Right ventricle myocardium inferior (tissue), 1 donor: ENCODE data around the gene INPP5A. TPM values are rescaled to one million over a fixed set of nuclear protein-coding genes. Genes with fewer than 3 reads are reported as not detected.
"Not testable (repeated sequence)": the region's sequence is repeated elsewhere in the genome, so short reads cannot be mapped to it uniquely, and the experiment has no call there.

Experiments
- ATAC-seq: fragments of 200-7000 bp; cut with Tn5 transposase; one replicate; pipeline ENCODE4 v1.9.1; 2020; ENCODE audit warnings: mild to moderate bottlenecking, moderate library complexity
- DNase-seq: peaks from one replicate; pipeline ENCODE4 v3.0.0; 2021; ENCODE audit errors: missing footprints
- intact Hi-C: fragments of 100-400 bp; cut with DNase I; formaldehyde crosslinking; loops from one replicate; pipeline ENCODE4 v1.11.0; 2022
- total RNA-seq: library from RNA; stranded (reverse); fragmentation: NEBNext Ultra II Directional; extraction: Animal tissue kit (Norgen Biotek cat#: 25700); gene quantifications from one replicate; pipeline ENCODE4 v1.2.1, GENCODE V29; 2021
- donor health status: DM: no; HTN: yes; CAD: no; lungs with severe emphysema.

INPP5A gene
- total RNA-seq, 1 donor from 2014 or later, result 108 TPM

DNA sequence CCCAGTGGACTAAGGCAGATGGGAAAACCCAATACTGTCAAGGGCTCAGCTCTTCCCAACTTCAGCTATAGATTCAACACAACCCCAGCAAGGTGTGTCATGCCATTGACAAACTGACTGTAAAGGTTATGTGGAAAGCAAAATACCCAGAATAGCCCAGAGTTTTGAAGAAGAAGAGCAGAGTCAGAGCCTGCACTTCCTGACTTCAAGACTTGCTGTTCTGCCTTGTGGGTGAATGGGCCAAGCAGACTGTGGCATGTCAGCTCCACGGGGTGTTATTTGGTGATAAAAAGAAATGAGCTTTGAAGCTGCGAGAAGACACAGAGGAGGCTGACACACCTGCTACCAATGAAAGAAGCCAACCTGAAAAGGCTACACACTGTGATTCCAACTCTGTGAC is 158.6 kb downstream of the INPP5A start:
- intact Hi-C loops, result no loop called here
- DNase-seq, result no peak
- no peak for ATAC-seq

DNA sequence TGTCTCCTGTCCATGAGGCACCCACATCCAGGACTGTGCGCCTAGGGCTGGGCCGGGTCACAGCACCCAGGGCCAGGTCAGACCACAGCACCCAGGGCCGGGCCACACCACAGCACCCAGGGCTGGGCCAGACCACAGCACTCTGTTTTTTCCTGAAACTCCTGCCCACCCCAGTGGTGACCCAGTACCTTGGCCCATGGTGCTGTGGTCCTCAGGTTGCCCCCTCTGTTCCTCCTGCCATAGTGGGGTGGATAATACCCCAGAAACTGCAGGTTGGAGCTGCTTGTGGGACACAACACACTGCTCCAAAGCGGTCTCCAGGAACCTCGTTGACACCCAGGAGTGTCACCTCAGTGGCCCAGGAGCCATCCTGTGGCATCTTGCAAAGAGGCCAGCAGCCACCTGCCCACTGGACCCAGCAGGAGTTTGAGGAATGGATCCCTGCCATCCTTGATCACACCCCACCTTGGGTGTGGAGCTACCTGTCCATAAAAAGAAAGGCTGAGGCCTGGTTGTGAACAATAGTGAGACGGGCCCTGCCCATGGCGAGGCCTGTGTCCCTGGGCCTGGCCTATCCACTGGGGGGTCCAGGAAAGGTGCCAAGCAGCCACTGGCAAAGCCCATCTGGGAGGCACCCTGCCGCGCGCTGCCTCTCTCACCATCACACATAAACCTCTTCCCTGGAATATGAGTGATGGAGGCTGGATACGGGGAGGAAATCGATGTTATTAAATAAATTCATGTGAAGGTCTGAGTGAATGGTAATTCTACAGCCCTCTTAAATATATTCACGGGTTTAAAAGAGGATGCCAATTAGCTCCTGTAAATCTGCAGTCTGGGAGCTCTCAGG is 159.4 kb downstream of the INPP5A start:
- ATAC-seq (peak; percentile 30), DNase-seq (no peak)
- intact Hi-C loops, result no loop called here

DNA sequence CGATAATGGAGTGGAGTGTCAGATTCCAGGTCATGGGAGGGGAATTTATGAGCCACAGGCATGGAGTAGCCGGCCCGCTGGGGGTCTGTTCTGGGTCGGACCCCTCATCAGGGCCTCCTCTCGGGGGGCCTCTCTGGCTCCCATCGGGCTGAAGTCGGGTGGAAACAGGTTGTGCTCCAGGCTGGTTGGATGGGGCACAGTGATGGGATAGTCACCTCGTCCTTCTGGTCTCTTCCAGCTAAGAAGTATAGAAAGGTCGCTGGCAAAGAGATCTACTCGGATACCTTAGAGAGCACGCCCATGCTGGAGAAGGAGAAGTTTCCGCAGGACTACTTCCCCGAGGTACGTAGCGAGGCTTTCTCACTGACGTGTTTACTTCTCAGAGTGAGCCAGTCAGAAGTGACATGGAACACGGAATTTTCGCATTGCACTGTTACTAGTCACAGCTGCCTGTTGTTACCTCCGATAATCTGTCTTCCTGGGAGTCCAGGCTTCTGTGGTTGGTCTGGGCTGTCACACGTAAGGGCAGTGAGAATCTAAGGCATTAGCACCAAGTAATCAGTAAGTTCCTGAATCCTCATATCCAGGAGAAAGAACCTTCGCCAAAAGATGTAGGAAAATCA is 160.1 kb downstream of the INPP5A start:
- ATAC-seq (no peak), DNase-seq (no peak)
- intact Hi-C loops, result no loop called here

DNA sequence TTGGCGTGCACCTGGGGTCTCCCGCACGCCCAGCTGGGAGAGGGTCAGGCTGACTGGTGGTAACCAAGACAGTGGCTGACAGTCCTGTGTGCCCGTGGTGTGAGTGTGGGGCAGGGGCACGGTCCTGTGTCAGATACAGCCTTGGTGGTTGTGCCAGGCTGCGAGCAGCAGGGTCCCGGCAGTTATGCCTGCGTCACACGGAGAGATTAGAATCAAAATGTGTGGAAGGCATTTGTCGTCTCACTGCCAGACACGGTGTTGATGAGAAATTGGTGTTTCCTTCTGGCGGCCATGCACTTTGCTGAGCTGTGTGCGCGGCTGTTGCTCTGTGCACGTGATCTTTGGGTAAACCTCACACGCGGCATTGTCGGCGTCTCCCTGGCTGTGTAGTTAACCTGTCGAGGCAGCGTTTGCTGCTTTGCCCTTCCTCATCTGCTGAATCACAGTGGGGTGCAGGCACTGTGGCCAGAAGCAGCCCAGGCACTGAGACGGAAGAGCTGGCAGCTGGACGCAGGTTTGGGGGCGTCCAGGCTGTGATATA is 160.7 kb downstream of the INPP5A start:
- ATAC-seq (no peak), DNase-seq (no peak)
- intact Hi-C loops, result no loop called here

DNA sequence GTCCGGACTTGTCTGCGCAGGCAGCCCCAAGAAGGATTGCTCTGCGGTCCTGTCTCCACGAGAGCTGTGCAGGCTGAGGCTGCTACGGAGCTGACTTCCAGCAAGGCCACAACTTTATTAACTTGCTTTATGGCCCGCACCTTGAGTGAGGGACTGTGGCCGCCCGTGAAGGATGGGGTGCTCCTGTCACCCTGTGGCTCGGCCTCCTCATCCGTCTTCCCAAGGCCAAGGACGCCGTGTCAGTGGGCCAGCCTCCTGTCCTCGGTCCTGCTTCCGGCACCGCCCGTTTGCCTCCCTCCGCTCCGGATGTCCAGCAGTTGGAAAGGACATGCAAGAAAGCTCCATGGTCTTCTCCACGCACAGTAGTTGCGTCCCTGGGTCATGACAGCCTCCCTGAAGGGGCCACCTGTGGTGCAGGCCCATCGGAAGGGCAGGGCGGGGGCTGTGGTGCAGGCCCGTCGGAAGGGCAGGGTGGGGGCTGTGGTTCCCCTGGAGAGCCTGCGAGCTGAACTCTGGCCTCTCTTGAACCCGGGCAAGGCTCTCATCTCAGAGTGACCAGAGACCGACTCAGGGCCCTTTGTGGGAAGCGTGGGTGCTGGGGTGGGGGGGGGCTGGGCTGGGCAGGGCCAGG is 161.3 kb downstream of the INPP5A start:
- DNase-seq (no peak), ATAC-seq (no peak)
- intact Hi-C loops, result no loop called here

DNA sequence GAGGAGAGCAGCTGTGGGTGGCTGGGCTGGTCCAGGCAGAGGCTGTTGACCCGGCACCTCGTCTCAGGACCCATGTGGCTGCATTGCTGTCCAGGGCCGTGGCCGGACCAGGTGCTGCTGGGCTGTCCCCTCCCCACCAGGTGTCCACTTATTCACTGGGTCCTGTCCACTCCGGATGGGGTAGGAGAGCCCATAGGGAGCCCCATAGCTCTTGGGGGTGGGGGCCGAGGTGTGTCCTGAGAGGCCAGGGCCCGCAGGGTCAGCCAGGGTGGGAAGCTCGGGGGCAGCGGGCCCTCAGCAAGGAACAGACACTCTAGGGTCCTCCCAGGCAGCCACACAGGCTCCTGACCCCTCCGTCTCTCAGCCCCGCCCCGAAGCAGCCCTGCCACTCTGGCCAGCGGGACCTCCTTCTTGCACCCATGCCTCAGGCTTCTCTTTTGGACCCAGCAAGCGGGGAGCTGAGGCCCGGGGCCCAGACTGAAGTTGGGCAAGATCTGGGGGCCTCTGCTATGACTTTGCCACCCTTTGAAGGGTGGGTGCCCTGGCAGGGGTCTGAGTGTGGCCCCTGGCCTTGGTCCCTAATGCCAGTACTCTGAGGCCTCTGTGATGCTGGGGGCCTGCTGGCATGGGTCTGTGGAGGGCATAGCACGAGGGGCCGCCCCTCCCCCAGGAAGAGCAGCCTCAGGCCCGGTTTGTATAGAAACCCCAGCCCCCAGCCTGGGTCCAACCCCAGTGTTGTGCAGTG is 162.0 kb downstream of the INPP5A start:
- intact Hi-C loops, result no loop called here
- ATAC-seq, result no peak
- DNase-seq, result peak; percentile 41

DNA sequence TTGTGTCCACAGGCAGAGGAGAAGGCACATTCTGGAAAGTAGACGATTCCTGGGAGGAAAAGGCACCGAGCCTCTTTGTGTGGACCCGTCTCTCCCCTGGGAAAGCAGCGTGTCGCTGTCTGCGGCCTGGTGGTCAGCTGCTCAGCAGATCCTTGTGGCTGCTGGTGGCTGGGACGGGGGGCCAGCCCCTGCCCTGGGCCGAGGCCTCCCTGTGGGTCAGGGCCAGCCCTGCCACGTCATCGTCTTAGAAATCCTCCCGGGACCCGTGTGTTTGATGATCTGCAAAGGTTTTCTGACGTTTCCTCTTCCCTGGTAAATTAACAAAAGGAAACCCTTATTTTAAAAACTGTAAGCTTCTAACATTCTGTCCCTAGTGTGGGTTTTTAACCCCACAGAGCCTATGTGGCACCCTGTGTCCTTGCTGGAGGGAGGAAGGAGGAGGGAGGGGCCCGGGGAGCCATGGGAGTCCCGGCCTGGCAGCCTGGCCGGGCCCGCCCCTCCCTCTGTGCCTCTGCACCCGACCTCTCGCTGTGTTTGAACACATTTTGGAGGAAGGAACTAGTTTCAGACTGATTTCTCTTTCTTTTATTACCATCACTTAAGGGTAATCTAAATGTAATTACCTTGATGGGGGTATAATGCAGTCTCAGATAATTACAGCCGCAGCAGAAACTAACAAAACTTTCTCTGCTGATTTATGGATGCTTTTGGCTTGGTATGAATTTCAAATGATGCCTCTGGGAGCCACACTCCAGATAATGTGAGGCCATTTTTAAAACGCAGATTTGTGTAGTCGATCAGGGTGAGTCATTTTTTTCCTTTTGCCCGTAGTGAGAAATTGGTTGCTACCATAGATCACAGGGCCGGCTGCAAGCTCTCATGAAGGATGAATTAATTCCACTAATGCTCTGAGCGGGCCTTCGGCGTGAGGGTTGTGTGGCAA is 162.8 kb downstream of the INPP5A start:
- DNase-seq (no peak), ATAC-seq (no peak)
- intact Hi-C loops, result no loop called here

DNA sequence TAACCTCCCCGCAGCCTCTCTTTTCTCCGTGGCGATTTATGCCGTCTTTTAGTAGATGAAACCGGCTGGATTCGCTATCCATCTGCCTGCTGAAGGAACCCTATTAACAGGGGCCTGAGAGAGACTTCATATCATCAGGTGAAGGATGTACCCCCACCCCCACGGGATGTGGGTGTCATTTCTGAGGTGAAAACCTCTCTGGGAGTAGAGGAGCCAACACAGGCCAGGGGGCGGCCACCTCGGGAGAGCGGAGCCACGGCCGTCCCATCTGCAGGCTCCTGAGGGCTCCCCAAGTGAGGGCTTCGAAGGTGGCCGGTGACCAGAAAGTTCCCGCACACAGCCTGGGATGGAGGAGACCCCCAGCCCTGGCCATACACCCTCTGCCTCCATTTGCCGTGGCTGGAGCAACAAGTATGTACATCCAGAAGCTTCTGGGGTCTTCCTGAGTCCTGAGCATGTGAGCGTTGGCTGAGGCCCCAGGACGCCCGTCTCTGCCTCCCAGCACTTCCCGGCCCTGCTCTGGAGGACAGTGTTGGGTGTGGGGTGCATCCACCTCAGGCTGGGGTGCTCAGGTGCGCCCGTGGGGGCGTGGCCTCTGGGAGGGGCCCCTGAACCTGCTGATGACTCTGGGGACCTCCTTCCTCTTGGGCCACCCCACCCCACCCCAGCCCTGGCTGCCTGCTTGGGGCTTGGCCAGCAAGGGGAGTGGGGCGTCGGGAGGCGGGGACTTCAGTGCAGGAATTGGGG is 163.7 kb downstream of the INPP5A start:
- no peak for ATAC-seq
- intact Hi-C loops, result no loop called here
- DNase-seq, result no peak

DNA sequence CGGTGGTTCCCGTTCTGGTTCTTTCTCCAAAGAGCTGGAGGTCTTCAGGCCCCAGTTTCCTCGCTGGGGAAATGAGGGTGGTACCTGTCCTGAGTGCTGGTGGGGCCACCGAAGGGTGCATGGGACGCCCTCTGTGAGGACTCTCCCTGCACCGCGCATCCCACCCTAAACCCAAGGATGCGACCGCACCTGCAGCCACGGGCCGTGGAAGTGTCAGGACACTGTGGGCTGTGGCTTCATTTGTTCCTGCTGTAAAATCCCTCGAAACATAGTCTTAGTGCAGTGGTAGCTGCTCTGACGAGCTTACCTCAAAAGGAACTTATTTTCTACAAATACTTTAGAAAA is 164.2 kb downstream of the INPP5A start:
- no peak for DNase-seq
- intact Hi-C loops, result no loop called here
- no peak for ATAC-seq

DNA sequence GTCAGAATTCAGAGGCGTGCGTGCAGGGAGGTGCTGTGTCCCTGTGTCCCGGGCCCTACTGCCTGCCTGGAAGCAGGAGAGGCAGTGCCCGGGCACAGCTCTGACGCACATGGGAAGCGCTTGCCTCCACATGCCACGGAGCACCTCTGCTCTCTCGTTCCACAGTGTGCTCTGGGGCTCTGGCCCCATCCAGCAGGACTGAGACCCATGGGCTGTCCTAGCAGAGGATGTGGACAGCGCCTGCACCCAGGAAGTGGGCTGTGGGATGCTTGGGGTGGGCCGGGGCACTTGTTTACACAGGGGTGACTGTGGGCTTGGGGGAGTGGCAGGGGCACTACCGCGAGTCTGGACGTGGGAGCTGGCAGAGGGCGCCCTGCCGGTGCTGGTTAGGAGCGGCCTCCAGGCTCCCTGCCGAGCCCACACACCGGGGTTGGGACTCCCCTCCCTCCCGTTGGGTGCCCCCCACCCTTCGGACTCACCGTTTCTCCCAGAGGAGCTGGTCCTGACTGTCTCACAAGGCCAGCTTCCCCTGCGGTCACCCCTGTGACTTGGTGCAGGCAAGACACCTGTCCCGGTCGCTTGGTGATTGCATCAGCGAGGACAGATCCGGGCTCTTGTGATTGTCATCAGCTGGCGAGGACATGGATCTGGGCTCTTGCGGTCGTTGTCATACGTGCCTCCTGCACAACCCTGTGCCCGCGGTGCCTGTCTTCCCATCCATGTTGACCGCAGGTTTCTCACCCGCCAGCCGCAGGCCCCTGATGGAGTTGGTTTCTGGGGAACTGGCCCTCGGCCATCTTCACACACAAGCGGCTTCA is 165.2 kb downstream of the INPP5A start:
- DNase-seq, result no peak
- ATAC-seq, result no peak
- intact Hi-C loops, result no loop called here

DNA sequence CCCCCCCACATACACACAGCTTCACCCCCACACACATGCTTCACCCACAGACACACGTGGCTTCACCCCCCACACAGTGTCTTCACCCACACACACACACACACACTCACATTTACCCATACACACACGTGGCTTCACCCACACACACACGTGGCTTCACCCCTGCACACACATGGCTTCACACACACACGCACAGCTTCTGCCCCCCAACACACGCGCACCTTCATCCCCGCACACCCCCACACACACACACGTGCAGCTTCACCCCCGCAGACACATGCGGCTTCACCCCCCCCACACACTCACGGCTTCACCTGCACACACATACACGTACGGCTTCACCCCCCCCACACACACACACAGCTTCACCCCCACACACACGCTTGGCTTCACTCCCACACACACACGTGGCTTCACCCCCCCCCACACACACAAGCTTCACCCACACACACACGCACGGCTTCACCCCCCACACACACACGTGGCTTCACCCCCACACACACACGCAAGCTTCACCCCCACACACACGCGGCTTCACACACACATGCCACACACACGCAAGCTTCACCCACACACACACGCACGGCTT is 165.9 kb downstream of the INPP5A start:
- DNase-seq (no peak), ATAC-seq (no peak)
- intact Hi-C loops, result no loop called here

DNA sequence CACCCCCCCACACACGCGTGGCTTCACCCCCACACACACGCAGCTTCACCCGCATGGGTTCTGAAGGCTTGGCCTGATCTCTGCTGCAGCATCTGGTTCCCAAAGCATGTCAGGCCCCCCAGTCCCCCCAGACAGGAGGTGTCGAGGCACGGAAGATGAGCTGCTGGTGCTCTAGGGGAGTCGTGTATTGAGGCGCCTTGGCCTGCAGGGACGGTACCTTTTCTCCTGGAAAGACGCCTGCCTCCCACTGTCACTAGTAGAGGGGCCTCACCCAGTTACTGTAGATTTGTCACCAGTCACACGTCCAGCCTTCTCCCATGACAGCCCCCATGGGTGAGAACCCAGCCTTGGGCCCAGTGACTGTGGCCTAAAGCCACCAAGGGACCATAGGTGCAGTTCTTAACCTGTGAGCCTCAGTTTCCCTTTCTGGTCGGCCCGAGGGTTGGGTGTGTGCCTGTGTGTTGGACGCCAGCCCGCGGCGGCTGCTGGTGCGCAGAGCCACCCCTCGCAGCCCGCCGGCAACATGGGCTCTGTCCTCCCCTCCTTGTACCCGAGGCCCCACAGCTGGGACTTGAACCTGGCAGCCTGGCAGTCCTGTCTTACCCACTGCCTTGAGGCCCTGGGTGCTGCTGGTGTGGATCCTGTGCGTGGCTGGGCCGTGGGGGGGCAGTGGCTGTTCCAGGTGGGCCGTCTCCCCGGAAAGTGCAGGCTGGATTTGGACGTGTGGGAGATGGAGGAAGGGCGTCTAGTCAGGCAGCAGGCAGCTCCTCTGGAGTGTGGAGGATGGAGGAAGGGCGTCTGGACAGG is 166.6 kb downstream of the INPP5A start:
- intact Hi-C loops, result no loop called here
- no peak for DNase-seq
- ATAC-seq, result no peak

DNA sequence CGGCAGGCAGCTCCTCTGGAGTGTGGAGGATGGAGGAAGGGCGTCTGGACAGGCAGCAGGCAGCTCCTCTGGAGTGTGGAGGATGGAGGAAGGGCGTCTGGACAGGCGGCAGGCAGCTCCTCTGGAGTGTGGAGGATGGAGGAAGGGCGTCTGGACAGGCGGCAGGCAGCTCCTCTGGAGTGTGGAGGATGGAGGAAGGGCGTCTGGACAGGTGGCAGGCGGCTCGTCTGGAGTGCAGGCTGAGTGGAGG is 167.2 kb downstream of the INPP5A start:
- DNase-seq, ATAC-seq, intact Hi-C loops: not testable (repeated sequence)

DNA sequence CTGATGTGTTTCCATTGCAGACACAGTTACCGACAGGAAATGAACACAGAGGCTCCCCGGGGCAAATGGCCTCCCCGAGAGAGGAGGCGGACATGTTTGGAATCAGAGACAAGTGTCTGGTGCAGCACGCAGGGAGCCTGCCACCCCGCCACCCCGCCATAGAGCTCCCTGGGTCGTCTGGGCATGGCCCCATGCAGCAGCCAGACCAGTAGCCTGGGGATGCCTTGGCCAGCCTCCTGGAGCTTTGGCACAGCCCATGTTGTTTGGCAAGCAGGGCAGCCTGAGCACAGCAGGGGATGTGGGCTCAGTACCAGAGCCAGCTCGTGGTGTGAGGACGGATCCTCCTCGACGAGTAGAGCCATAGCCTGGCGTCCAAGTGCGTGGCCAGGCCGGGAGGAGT is 167.6 kb downstream of the INPP5A start:
- intact Hi-C loops, result no loop called here
- peak; percentile 29 for ATAC-seq

DNA sequence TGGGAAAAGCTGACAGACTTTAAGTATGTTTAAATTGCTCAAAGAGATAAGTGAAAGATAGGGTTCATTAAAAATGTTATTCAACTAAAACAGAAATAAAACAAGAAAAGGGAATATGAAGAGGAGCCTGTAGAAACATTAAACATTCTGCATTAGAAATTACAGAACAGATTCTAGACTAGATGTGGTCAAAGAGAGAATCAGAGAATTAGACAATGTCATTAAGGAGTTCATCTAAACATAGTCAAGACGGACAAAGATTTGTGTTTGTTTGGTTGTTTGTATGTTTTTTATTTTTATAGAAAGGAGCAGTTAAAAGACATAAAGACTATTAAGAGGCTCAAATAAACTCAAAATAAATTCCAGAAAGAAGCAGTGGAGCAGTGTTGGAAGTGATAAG is 168.4 kb downstream of the INPP5A start:
- no peak for DNase-seq
- ATAC-seq, result no peak
- intact Hi-C loops, result no loop called here

More for the DNA sequence above, 167.6 kb downstream of the INPP5A start:
- DNase-seq, result no peak

DNA sequence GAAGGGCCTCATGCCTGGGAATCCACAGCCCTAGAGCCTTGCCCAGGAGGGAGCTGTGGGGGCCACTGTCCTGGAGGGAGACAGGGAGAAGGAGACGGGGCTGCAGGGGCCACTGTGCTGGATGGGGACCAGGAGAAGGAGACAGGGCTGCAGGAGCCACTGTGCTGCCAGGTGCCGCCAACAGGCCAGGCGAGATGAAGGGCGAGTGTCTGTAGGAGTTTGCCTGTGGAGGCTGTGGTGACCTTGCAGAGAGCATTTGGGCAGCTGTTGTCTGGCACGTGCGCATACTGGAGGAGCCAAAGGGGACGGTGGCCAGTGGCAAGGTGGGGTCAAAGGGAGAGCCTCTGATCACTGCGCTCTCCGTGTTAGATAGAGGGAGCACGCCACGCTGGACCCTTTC is 169.1 kb downstream of the INPP5A start:
- intact Hi-C loops, result no loop called here
- ATAC-seq (no peak), DNase-seq (peak; percentile 55)
